ENCODE results near the gene TMEM14C.

GRCh38 chr6:10747251-10747972 lies 24.5 kb downstream of the TMEM14C start, which contains the start of gene TMEM14B:
- peak in 1 of 5 experiments; percentile 41 for TF ChIP-seq CTCF (IDR thresholded peaks at IDR 0.05)
- peak in 1 of 2 donors; percentile 71 for TF ChIP-seq POLR2A (IDR thresholded peaks at IDR 0.05)
- TF ChIP-seq EP300 (IDR thresholded peaks at IDR 0.05), result peak; percentile 87 to 96

Data from tibial nerve (tissue), 4 donors.